Kidney epithelial cell (primary cell): ENCODE results near the gene UBE3B. TPM values are rescaled to one million over a fixed set of nuclear protein-coding genes. Genes with fewer than 3 reads are reported as not detected.

Experiments used
- DNase-seq: peaks from one replicate; pipeline ENCODE4 v3.0.0-alpha.2; 2010; ENCODE audit warnings: low read depth
- H3K27me3 ChIP-seq: 2 replicates; pipeline ENCODE4 v1.6.0; 2011; ENCODE audit warnings: low read length; ENCODE audit not compliant: control insufficient read depth, insufficient read depth
- H3K36me3 ChIP-seq: 2 replicates; pipeline ENCODE4 v1.5.1; 2011; ENCODE audit warnings: low read length; ENCODE audit not compliant: control insufficient read depth, insufficient read depth
- H3K4me3 ChIP-seq: 2 replicates; pipeline ENCODE4 v1.5.1; 2011; ENCODE audit warnings: low read depth, mild to moderate bottlenecking, control low read depth, low read length
- CTCF ChIP-seq: IDR thresholded peaks from 2 replicates; pipeline ENCODE4 v1.5.1; 2011; ENCODE audit warnings: mild to moderate bottlenecking, moderate library complexity, low read length, control low read depth, inconsistent platforms; ENCODE audit not compliant: insufficient read depth, poor library complexity, severe bottlenecking
- total RNA-seq: library from RNA; depleted of rRNA; stranded (reverse); fragments of >200 nt; gene quantifications from 2 replicates; pipeline ENCODE4 v1.2.3, GENCODE V29; 2015

The UBE3B gene
- total RNA-seq, 1 donor from 2014 or later: 38.3 TPM

GRCh38 chr12:109538191-109538863 lies 60.9 kb downstream of the UBE3B start:
- no peak for TF ChIP-seq CTCF
- H3K36me3 ChIP-seq: no peaks in the 10 kb centered on the region
- no peak for DNase-seq
- H3K27me3 ChIP-seq: no peaks in the 10 kb centered on the region
- H3K4me3 ChIP-seq: no peak overlapping the region

GRCh38 chr12:109539508-109539907 lies 62.1 kb downstream of the UBE3B start:
- DNase-seq: no peak
- Histone ChIP-seq H3K4me3 (no peak overlapping the region), H3K27me3 (no peaks in the 10 kb centered on the region), H3K36me3 (no peaks in the 10 kb centered on the region)
- no peak for TF ChIP-seq CTCF

GRCh38 chr12:109540526-109541412 lies 63.3 kb downstream of the UBE3B start:
- no peaks in the 10 kb centered on the region for H3K36me3 ChIP-seq
- no peaks in the 10 kb centered on the region for H3K27me3 ChIP-seq
- no peak for DNase-seq
- H3K4me3 ChIP-seq: no peak overlapping the region
- no peak for TF ChIP-seq CTCF

- Histone ChIP-seq H3K27me3 (no peaks in the 10 kb centered on the region), H3K36me3 (no peaks in the 10 kb centered on the region), H3K4me3 (no peak overlapping the region)
- DNase-seq: no peak
- TF ChIP-seq CTCF: no peak
Observed at GRCh38 chr12:109541413-109541726, 63.9 kb downstream of the UBE3B start.

- Histone ChIP-seq H3K36me3 (no peaks in the 10 kb centered on the region), H3K4me3 (no peak overlapping the region), H3K27me3 (no peaks in the 10 kb centered on the region)
- no peak for TF ChIP-seq CTCF
- DNase-seq: no peak
Observed at GRCh38 chr12:109542014-109542413, 64.6 kb downstream of the UBE3B start.
